ENCODE results near the gene GH2.

GH2 gene

GRCh38 chr17:63841350-63842172 is 40.2 kb downstream of the GH2 start:
- peak; percentile 58 for DNase-seq (ENCODE audit: low spot score)

- no peak for DNase-seq (ENCODE audit: low spot score)
These were observed 41.0 kb downstream of the GH2 start for GRCh38 chr17:63840591-63841349.

DNA sequence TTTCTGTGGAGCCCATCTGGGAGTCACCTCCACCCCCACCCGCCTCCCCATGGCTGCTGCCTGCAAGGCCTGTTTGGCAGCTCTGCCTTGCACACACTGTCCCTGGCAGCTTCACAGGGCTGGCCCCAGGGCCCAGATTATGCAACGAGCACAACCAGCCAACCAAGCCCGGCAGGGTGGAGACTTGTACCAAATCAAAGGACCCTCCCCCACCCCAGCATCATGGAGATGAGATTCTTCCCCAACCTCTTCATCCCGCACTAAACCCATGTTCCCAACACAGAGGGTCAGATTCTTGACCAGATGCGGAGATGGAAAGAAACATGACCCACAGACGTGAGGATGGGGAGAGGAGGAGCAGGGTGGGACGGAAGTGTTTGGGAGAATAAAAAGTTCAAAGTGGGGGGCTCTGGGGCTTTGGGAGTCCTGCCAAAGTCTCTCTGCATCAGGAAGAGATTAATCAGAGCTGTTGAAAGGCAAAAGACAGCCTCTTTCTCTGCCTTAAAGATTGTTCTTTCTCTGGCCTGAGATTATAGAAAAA is 43.0 kb downstream of the GH2 start:
- DNase-seq (ENCODE audit: low spot score): no peak

- no peak for DNase-seq (ENCODE audit: low spot score)
These were observed 43.7 kb downstream of the GH2 start for GRCh38 chr17:63837962-63838600.

DNA sequence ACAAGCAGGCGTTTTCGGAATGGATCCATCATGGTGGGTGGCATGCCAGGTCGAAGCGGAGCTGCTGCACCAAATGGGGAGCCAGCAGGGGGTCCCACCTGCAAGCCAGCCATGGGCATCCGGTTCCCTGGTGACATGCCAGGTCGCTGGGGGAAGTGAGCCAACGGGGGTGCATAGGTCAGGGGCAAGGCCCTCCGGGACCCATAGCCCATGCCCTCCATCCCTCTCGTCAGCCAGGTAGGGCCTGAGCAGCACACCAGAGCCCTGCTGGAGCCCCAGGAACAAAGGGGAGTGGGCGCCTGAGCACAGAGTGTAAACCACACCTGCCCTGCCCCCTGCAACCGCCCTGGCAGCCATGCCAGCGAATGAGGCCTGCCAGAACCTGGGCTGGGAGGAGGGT is 44.3 kb downstream of the GH2 start:
- DNase-seq (ENCODE audit: low spot score): no peak

DNA sequence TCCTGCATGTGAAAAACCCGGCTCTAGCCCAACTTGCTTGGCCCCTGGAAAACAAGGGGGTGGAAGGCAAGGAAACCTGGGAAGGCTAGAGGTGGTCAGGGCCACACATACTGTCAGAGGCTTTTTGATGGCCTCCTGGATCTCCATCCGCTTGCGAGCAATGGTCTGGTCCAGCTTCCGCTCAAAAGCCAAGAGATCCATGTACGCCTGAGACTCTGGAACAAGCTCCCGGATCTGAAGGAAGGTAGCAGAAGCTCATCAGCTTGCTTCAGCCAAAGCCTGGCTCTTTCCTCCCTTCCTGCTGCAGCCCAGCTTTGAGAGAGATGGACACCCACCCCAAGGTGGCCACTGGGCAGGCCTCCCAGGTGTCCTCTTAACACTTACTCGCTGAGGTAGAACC is 44.9 kb downstream of the GH2 start:
- no peak for DNase-seq (ENCODE audit: low spot score)

DNA sequence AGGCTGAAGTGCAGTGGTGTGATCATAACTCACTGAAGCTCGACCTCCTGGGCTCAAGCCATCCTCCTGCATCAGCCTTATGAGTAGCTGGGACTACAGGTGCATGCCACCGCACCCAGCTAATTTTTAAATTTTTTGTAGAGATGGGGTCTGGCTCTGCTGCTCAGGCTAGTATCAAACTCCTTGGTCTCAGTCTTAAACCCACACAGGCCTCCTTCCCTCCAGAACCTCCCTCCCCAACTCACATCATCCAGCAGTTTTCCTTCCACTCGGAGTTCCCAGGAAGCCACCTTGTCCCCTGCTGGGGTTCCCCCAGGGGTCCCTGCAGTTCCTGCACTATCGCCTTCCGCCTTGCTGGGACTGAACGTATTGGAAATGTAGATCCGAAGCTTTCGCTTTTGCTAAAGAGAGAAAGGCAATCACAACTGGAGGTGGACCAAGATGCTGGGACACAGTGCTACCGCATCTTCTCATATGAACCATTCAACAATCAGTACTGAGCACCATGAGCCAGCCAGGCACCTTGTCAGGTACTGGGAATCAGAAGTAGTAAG is 46.5 kb downstream of the GH2 start:
- no peak for DNase-seq (ENCODE audit: low spot score)

- DNase-seq (ENCODE audit: low spot score): peak; percentile 93
These were observed 47.1 kb downstream of the GH2 start for GRCh38 chr17:63834431-63835166.

GRCh38 chr17:63833741-63834373 is 47.9 kb downstream of the GH2 start:
- no peak for DNase-seq (ENCODE audit: low spot score)

- no peak for DNase-seq (ENCODE audit: low spot score)
These were observed 48.6 kb downstream of the GH2 start for GRCh38 chr17:63833026-63833740.

DNA sequence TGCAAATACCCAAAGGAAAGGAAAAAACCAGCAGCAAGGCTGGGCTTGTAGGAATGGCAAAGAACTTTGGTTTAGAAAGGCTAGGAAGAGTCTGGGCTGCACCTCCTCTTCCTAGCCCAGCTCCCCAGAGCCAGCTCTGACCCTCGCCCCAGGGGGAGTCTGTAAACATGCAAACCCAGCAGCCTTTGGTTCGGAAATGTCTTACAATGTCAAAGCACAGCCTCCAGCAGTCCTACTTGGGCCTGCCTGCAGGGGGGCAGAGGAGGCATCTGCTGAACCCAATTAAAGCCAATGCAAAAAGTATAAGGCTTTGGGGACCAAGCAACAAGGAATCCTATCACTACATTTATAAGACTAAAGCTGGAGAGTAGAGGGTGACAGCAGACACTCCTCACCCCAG is 49.3 kb downstream of the GH2 start:
- peak; percentile 32 for DNase-seq (ENCODE audit: low spot score)

DNA sequence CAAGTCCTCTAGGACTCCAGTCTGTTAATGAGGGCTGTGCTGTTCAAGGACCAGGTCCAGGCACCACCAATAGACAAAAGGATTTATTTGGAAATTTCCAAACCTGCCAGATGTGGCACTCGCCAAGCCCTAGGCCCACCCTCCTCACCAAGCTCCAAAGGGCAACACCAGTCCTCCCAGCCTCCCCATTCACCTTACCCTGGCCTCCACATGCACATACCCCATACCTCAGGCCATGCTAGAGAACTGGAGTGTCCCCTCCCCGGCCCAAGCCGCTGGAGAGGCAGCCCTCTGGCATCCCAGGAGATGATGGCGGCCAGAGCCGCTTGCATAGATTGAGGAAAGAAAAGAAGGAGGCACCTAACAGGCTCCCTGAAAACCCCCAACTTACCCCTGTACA is 49.7 kb downstream of the GH2 start:
- no peak for DNase-seq (ENCODE audit: low spot score)

- DNase-seq (ENCODE audit: low spot score): no peak
These were observed 50.2 kb downstream of the GH2 start for GRCh38 chr17:63831505-63831904.

DNA sequence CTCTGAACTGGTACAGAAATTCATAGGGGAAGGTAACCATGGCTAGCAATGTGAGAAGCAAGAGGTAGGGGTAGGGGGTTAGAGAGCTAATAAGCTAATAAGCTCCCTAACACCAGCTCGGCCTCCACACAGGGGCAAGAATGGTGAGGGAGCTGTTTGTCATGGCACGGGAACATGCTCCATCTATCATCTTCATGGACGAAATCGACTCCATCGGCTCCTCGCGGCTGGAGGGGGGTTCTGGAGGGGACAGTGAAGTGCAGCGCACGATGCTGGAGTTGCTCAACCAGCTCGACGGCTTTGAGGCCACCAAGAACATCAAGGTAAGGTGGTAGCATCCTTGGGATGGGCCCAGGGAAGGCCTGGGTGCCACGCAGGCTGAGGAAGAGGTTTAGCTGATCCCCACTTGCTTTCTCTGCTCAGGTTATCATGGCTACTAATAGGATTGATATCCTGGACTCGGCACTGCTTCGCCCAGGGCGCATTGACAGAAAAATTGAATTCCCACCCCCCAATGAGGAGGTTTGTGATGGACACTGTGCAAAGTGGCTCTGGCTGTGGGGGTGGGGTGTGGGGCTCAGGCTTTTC is 50.7 kb downstream of the GH2 start:
- DNase-seq (ENCODE audit: low spot score): no peak

DNA sequence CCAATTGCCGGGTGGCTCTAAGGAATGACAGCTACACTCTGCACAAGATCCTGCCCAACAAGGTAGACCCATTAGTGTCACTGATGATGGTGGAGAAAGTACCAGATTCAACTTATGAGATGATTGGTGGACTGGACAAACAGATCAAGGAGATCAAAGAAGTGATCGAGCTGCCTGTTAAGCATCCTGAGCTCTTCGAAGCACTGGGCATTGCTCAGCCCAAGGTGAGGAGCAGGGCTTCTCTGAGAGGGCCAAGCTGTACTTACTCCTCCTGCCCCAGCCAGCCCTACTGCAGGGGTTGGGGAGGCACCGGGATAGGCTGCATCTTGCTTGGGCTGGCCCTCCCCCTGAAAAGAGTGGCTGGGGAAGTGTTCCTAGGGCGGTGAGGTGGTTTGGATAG is 51.5 kb downstream of the GH2 start:
- DNase-seq (ENCODE audit: low spot score): no peak

Data from RKO (cell line).